NB4 (cell line): ENCODE results near the gene SLC2A5.

Source experiments
- POLR2A ChIP-seq: IDR thresholded peaks from 2 replicates; pipeline ENCODE4 v1.6.1; 2011; ENCODE audit warnings: mild to moderate bottlenecking; ENCODE audit not compliant: insufficient read length; ENCODE audit errors: extremely low read depth
- TF ChIP-seq, protein P1 (sequence below): IDR thresholded peaks from one replicate; pipeline ENCODE4 v1.5.1; 2012; ENCODE audit warnings: low read depth, low read length
- TF ChIP-seq, protein P2 (sequence below): IDR thresholded peaks from 2 replicates; pipeline ENCODE4 v1.6.1; 2011; ENCODE audit warnings: low read depth, low read length

DNA sequence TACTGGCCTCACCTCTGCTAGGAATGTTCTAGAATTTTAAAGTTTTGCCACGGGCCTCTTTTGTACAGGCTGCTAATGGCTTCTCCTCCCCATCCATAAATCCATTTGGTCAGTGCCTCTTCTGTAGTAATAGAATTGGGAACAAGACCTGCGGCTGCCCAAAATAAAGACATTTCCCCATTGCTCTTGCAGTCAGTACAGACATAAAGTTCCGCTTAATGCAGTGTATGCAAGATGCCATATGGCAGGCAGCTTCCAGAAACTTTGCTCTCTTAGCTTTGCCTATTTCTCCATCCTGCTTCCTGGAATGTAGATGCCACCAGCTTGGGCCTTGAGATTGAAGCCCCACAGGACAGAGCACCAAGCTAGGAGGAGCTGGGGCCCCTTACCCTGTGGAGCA is 3.7 kb upstream of the SLC2A5 start:
- TF ChIP-seq, protein P1, sequence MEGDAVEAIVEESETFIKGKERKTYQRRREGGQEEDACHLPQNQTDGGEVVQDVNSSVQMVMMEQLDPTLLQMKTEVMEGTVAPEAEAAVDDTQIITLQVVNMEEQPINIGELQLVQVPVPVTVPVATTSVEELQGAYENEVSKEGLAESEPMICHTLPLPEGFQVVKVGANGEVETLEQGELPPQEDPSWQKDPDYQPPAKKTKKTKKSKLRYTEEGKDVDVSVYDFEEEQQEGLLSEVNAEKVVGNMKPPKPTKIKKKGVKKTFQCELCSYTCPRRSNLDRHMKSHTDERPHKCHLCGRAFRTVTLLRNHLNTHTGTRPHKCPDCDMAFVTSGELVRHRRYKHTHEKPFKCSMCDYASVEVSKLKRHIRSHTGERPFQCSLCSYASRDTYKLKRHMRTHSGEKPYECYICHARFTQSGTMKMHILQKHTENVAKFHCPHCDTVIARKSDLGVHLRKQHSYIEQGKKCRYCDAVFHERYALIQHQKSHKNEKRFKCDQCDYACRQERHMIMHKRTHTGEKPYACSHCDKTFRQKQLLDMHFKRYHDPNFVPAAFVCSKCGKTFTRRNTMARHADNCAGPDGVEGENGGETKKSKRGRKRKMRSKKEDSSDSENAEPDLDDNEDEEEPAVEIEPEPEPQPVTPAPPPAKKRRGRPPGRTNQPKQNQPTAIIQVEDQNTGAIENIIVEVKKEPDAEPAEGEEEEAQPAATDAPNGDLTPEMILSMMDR, result no peak
- TF ChIP-seq, protein P2, sequence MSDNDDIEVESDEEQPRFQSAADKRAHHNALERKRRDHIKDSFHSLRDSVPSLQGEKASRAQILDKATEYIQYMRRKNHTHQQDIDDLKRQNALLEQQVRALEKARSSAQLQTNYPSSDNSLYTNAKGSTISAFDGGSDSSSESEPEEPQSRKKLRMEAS, result no peak
- TF ChIP-seq POLR2A, result no peak
